HG02840 (cell line): ENCODE results near the gene PLSCR3.

Experiments used
- ATAC-seq: cut with Tn5 transposase; IDR thresholded peaks from one replicate; pipeline ENCODE4 v1.9.1; 2021; ENCODE audit warnings: mild to moderate bottlenecking, moderate library complexity, moderate number of reproducible peaks; ENCODE audit not compliant: unreplicated experiment, low FRiP score

PLSCR3 gene

DNA sequence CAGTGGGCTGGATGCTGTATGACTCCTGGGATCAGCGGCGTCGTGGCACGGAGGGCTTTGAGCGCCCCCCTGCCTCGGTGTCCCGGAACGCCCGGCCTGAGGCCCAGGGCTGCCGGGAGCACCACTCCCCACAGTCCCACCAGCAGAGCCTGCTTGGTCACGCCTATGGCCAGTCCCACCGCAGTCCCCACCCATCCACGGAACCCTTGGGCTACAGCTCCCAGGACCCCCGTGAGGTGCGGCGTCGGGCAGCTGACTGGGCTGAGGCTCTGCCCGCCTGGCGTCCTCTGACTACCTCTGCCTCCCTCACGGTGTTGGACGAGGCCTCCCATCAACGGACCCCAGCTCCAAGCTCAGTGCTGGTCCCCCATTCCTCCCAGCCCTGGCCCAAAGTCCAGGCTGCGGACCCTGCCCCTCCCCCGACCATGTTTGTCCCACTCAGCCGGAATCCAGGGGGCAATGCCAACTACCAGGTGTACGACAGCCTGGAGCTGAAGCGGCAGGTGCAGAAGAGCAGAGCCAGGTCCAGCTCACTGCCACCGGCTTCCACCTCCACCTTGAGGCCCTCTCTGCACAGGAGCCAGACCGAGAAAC lies 32.7 kb upstream of the PLSCR3 start:
- ATAC-seq = no peak

DNA sequence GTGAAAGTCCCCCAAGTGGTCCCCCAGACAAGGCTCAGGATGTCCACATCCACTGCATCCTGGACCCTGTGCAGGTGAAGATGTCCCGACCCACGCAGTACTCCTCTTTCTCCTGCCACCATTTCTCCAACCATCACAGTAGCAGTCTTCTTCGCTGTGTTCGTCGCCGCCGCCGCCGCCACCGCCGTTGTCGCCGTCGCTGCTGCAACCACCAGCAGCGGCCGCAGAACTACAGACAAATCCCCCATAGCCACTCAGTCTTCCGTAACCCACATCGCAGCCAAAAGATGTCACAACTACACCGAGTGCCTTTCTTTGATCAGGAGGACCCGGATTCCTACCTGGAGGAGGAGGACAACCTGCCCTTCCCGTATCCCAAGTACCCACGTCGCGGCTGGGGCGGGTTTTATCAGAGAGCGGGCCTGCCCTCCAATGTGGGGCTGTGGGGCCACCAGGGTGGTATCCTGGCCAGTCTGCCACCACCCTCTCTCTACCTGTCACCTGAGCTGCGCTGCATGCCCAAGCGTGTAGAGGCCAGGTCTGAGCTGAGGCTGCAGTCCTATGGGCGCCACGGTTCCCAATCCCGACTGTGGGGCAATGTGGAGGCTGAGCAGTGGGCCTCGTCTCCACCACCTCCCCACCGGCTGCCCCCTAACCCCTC lies 32.0 kb upstream of the PLSCR3 start:
- ATAC-seq = no peak

DNA sequence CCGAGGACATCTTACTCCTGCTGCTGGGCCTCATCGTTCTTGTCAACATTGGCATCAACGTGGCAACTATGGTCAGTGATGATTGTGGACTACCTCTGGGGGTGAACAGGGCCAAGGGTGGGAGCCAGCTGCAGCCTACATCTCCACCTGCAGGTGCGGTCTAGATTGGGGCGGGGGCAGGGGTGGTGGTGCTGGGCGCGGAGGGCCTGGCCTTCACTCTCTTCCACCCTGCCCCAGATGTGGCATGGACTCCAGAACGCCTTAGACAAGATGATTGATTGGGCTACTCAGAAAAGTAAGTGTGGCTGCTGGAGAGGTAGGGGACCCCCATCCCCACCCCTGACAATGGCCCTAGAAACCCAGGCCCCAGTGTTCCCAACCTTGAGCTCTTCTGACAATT lies 31.4 kb upstream of the PLSCR3 start:
- no peak for ATAC-seq

GRCh38 chr17:7425316-7425715 lies 31.0 kb upstream of the PLSCR3 start, which contains the start of gene SPEM2:
Gene SPEM2 (plus strand): TSS chr17:7425616. CDS start chr17:7425689, 73 bp downstream.
- no peak for ATAC-seq

GRCh38 chr17:7423679-7424078 lies 29.4 kb upstream of the PLSCR3 start:
- ATAC-seq = no peak

DNA sequence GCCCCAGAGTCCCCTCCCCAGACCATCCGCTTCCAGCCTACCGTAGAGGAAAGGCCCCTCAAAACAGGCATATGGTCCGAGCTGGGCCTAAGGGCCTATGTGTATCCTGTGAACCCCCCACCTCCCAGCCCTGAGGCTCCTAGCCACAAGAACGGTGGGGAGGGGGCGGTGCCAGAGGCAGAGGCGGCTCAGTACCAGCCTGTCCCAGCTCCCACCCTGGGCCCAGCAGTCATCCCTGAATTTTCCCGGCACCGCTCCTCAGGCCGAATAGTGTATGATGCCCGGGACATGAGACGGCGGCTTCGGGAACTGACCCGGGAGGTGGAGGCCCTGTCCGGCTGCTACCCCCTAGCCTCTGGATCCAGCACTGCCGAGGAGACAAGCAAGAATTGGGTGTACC lies 26.9 kb upstream of the PLSCR3 start:
- ATAC-seq = no peak

DNA sequence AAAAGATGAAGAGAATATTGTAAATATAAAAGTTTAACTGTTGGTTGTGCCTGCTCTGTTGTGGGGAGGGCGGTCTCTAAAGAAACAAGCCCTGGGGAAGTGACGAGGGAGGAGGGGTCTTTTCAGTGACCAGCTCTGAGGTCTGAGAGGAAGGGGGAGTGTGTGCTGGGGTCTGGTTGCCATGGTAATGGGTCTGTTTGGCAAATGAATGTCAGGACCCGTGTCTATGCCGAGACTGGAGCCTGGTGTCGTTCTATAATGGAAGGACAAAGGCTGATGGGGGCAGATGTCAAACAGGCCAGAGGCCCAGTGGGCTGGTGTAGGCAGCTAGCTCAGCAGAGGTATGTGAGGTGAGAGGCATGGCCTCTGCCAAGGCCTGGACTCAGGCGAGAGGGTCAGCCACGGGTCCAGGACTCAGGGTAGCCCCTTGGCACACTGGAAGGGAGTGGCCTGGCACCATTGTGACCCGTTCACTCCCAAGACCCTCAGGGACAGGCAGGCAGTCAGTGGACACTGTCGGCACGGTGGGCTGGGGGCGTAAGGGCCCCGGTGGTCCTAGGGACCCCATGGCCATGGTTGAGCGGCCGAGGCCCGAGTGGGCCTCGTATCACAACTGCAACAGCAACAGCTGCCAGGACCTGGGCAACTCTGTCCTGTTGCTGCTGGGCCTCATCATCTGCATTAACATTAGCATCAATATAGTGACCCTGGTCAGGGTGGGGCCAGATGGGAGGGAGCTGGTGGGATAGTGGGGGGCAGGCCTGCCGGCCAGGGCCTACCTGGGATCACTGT lies 25.7 kb upstream of the PLSCR3 start, which contains the start of gene SPEM1:
Gene SPEM1 (plus strand): TSS at position 506 of the 792 bp plus-strand sequence. CDS start 61 bp downstream, at position 567.
- no peak for ATAC-seq

DNA sequence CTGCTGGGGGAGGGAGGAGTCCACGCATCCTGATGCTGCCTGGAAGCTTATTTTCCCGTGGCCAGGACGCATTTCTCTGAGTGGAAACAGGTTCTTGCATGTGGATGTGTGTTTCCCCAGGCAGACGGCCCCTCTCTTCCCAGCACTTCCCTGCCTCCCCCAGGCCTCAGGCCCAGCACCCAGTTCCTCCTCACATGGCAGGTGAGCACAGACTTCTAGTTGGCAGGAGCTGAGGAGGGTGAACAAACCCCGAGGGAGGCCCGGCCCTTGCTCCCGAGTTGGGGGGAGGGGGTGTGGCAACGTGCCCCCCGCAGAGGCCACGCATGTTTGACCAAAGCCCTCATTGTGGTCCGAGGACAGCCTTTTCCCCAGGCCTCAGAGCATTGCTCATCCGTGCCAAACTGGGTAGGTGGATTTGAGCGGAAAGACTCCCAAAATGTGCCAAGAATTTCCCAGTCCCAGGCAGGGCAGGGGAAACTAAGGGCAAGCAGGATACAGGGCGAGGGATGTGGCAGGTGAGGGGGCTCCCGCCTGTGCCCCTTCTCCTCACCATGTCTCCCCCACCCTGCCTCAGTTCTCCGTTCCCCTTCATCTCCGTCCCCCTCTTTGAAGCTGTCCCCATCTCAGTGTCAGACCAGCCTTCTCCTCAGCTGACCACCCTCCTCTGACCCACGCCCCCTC lies 24.3 kb upstream of the PLSCR3 start:
- ATAC-seq = no peak

DNA sequence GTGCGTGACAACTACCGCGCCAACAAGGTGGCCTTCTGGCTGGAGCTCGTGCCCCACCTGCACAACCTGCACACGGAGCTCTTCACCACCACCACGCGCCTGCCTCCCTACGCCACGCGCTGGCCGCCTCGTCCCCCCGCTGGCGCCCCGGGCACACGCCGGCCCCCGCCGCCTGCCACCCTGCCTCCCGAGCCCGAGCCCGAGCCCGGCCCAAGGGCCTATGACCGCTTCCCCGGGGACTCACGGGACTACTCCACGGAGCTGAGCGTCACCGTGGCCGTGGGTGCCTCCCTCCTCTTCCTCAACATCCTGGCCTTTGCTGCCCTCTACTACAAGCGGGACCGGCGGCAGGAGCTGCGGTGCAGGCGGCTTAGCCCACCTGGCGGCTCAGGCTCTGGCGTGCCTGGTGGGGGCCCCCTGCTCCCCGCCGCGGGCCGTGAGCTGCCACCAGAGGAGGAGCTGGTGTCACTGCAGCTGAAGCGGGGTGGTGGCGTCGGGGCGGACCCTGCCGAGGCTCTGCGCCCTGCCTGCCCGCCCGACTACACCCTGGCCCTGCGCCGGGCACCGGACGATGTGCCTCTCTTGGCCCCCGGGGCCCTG lies 22.8 kb upstream of the PLSCR3 start:
- ATAC-seq = no peak

DNA sequence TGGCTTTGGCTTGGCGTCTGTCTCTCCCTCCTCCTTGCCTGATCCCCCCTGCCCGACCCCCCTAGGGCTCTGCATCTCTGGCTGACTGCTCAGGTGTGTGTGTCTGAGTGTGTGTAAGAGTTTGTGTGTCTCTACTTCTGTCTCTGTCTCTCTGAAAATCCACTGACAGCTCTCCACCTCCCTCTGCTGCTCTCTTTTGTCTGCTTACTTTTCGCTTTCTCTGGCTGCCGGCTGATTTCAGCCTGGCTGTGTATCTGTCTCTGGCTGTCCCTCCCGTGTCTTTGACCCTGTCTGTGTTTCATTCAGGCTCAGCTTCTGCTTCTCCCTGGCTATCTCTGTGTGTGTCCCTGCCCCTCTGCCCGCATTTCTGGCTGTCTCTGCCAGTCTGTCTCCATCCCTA lies 22.0 kb upstream of the PLSCR3 start:
- ATAC-seq = no peak

- no peak for ATAC-seq
Measured at GRCh38 chr17:7415784-7416183, 21.5 kb upstream of the PLSCR3 start.

GRCh38 chr17:7414837-7415236 lies 20.5 kb upstream of the PLSCR3 start:
- ATAC-seq = no peak

GRCh38 chr17:7413346-7413985 lies 19.1 kb upstream of the PLSCR3 start:
- no peak for ATAC-seq

- ATAC-seq = no peak
Measured at GRCh38 chr17:7411427-7411750, 17.1 kb upstream of the PLSCR3 start.

- no peak for ATAC-seq
Measured at GRCh38 chr17:7410634-7411426, 16.5 kb upstream of the PLSCR3 start.

GRCh38 chr17:7409716-7410115 lies 15.4 kb upstream of the PLSCR3 start:
- ATAC-seq = no peak

- no peak for ATAC-seq
Measured at GRCh38 chr17:7408863-7409262, 14.5 kb upstream of the PLSCR3 start.

DNA sequence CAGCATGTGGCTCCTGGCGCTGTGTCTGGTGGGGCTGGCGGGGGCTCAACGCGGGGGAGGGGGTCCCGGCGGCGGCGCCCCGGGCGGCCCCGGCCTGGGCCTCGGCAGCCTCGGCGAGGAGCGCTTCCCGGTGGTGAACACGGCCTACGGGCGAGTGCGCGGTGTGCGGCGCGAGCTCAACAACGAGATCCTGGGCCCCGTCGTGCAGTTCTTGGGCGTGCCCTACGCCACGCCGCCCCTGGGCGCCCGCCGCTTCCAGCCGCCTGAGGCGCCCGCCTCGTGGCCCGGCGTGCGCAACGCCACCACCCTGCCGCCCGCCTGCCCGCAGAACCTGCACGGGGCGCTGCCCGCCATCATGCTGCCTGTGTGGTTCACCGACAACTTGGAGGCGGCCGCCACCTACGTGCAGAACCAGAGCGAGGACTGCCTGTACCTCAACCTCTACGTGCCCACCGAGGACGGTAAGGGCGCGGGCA lies 14.0 kb upstream of the PLSCR3 start:
- no peak for ATAC-seq
